Fibroblast of the conjunctiva (primary cell): ENCODE data around the gene GPR179.

Experiments used
- DNase-seq: peaks from one replicate; pipeline ENCODE4 v3.0.0-alpha.2; 2010; ENCODE audit warnings: low read depth

Gene GPR179

GRCh38 chr17:38345743-38346142 is 2.0 kb upstream of the GPR179 start:
- no peak for DNase-seq

- no peak for DNase-seq
Measured at GRCh38 chr17:38344420-38344745, 627 bp upstream of the GPR179 start.

GRCh38 chr17:38342886-38343607 is 709 bp downstream of the GPR179 start:
- no peak for DNase-seq

GRCh38 chr17:38341035-38341721 is 2.6 kb downstream of the GPR179 start:
- DNase-seq = no peak

GRCh38 chr17:38339891-38340290 is 3.9 kb downstream of the GPR179 start:
- DNase-seq = no peak

DNA sequence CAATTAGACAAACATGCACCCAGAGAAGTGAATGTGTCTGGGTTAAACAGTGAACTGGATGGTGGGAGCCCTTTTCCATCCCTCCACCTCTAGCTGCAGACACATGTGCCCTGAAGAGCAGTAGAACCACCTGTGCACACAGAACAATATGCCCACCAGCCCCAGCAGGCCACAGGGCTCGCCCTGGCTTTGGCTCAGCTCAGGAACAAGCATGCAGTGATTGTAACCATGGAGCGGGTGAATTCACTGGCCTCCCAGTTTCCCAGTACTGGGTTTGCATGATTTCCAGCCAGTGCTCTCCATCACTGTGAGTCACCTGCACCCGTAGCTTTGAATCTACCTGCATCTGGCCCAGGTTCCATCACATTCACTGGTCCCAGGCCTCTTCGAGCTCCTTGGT is 5.2 kb downstream of the GPR179 start:
- DNase-seq = no peak

DNA sequence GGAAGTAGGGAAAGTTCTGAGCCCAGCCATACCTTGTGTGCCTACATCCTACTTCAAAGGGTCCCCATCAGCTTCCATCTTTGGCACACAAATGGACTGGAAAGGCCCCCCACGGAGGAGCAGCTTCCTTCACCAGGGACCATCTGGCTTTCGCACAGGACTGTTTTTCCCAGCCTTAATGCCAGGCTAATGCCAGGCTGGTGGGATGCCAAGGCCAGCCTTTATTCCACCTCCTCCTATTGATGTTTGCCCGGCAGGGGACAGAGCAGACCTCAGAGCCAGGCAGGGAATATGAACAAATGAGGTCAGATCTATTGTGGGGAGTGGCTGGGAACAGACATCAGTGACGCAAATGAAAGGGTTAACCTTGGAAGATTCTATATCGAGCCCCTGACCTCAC is 5.7 kb downstream of the GPR179 start:
- DNase-seq = no peak

DNA sequence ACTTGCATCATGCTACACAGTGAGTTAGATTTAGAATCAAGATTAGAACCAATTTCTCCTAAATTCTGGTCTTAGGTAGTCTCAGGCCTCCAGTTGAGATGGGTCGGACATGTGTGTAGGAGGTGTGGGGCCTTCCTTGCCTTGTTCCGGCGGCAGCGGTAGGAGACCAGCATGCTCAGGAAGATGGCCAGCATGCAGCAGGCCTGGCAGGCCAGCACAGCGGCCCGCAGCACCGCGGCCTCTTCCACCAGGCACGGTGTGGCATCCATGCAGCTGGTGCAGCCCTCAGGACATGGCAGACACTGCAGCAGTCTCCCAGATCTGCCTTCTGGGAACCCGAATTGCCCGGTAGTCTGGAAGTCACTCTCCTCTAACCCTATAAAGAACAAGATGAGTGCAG is 6.9 kb downstream of the GPR179 start:
- no peak for DNase-seq

- DNase-seq = no peak
Measured at GRCh38 chr17:38334480-38335364, 9.0 kb downstream of the GPR179 start.

DNA sequence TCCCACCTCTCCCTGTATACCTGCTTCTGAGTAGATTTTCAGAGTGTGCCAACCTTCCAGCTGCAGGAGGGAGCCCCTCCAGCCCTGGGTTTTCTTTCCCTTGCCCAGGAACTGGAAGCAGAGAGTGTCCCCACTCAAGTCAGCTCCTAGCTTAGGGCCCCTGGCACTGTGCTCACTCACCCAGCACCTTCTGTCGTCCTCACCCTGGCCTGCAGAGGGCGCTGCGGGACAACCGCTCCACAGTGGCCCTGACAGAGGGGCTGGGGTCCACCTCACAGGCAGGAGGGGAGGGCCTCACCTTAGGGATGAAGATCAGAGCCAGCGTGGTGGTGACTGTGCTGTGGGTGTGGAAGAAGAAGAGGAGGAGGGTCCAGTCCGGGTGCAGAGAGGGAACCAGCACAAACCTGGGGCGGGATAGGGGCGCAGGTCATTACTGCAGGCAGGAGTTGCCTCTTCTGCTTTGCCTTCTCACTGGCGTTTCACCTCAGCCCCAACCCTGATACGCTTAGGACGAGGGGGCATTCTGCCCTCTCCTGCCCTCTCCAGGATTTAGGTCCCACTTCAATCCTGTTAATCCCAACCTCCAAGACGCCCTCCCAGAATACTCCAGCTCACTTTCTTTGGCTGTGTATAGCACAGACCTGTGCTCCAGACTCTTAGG is 10.0 kb downstream of the GPR179 start:
- no peak for DNase-seq

DNA sequence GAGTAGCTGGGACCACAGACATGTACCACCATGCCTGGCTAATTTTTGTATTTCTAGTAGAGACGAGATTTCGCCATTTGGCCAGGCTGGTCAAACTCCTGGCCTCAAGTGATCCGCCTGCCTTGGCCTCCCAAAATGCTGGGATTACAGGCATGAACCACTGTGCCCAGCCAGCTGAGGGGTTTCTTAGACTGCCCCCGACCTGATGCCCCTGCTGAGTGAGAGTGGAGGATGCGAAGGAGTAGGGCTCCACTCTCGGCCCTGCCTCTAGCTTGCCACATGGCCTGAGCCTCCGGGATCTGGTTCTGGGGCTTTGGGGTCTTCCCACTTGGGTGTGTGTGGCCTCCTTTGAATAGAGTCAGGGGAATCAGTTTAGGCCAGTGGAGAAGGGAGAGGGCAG is 11.0 kb downstream of the GPR179 start:
- DNase-seq = no peak

DNA sequence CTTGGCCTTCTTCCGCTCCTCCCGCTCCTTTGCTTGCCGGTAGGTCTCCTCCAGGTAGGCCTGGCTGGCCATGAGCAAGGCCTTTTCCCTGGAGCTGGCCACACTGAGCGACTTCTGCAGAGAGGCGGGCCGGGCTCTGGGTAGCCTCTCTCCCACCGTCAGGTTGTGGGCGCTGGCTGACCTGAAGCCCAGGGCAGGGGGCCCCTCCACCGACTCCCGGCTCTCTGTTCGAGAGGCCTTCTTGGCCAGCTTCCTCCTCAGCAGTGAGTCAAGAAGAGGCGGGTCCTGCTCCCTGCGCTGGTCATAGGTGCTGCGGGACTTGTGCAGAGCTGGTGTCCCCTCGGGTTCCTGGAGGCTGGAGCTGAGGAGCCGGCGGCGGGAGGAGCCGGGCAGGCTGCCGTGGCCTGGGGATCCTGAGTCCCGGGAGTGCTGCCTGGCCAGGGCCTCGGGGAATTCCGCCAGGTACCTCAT is 12.8 kb downstream of the GPR179 start:
- no peak for DNase-seq

DNA sequence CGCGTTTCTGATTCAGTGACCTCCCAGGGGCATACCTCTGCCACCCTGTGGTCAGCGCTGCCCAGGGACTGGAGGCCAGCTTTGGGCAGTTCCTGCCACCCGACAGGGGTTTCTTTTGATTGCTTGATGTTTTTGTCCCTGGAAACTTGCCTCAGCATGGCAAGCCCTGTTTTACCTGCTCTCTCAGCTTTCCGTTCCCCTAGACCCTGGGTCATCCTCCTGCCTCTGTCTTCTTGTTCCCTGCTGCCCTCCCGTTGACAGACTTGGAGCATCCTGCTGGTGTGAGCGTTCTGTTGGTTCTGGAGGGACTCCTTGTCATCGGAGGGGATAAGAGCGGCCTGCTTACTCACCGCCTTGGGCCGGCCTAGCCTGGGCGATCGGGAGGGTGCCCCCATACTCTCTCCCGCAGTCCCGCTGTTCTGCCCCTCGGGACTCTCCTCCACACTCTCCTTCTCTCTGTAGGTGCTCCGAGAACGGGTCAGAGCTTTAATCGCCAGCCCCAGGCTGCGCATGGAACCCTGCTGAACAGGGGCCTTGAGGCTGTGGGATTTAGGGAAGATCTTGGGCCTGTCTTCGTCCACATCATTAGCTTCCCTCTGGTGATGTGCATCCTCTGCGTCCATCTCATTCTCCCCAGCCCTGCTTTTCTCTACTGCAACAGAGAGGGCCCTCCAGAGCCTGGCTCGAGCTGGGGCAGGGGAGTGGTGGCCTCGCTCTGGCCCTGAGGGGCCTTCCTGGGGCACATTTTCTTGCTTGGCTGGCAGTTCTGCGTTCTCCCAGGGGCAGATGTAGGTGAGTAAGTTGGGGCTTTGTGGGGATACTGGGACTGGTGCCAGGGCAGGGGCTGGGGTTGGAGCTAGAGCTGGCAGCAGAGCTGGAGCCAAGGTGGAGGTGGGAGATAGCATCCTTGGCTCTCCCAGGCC is 13.7 kb downstream of the GPR179 start:
- DNase-seq = no peak

GRCh38 chr17:38329284-38329683 is 14.5 kb downstream of the GPR179 start:
- DNase-seq = no peak

- DNase-seq = no peak
Measured at GRCh38 chr17:38328620-38329019, 15.1 kb downstream of the GPR179 start.

GRCh38 chr17:38327936-38328335 is 15.8 kb downstream of the GPR179 start:
- DNase-seq = no peak

GRCh38 chr17:38326996-38327792 is 16.6 kb downstream of the GPR179 start:
- DNase-seq = no peak

- peak; percentile 32 for DNase-seq
Measured at GRCh38 chr17:38325221-38325851, 18.4 kb downstream of the GPR179 start.

GRCh38 chr17:38324772-38325171 is 19.0 kb downstream of the GPR179 start:
- no peak for DNase-seq

DNA sequence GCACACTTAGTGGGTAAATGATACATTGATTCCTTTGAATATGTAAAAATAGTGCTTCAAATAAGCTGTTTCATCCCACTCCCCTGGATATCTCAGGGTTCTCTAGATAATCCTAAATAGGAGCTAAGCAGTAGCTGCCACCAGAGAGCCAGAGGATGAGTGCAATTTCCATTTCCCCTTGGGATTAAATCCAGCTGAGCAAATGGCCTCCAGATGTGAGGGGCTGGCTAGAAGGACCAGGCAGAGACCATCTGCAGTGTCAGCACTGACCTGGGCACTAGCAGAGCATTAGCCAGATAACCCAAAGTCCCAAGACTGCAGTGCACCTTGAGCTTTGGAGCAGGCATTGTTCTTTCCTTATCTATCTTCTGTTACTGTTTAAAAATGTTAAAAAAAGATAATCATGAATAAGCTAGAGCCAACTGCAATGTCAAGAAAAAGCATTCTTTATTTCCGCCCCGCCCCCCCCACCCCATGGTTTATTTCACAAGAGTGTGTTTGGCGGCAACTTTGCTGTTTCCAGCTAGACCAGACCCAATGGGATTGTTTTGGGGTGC is 19.5 kb downstream of the GPR179 start:
- no peak for DNase-seq
